ENCODE measurements around the gene TAMALIN.

DNA sequence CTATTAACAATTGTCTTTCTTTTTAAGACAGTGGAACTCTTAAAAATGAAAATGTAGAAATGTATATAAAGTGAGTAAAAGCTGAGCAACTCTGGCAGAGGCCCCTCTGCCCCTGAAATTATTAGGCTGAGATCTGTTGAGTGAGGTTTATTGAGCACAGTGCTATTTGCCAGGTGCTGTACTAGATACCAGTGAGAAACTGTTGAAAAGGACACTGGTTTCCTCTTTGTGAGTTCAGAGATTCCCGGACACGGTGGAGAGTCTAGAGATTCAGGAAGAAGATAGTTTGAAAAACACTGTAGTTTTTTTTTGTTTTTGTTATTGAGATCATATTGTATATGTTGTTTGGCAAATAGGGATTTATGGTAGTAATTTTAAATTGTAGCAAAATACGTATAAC is 44.0 kb upstream of the TAMALIN start:
- TF ChIP-seq, protein P1, sequence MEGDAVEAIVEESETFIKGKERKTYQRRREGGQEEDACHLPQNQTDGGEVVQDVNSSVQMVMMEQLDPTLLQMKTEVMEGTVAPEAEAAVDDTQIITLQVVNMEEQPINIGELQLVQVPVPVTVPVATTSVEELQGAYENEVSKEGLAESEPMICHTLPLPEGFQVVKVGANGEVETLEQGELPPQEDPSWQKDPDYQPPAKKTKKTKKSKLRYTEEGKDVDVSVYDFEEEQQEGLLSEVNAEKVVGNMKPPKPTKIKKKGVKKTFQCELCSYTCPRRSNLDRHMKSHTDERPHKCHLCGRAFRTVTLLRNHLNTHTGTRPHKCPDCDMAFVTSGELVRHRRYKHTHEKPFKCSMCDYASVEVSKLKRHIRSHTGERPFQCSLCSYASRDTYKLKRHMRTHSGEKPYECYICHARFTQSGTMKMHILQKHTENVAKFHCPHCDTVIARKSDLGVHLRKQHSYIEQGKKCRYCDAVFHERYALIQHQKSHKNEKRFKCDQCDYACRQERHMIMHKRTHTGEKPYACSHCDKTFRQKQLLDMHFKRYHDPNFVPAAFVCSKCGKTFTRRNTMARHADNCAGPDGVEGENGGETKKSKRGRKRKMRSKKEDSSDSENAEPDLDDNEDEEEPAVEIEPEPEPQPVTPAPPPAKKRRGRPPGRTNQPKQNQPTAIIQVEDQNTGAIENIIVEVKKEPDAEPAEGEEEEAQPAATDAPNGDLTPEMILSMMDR (conservative IDR thresholded peaks at IDR 0.05; ENCODE audit: low read depth in 2 of 2): no peak
- TF ChIP-seq, protein P2, sequence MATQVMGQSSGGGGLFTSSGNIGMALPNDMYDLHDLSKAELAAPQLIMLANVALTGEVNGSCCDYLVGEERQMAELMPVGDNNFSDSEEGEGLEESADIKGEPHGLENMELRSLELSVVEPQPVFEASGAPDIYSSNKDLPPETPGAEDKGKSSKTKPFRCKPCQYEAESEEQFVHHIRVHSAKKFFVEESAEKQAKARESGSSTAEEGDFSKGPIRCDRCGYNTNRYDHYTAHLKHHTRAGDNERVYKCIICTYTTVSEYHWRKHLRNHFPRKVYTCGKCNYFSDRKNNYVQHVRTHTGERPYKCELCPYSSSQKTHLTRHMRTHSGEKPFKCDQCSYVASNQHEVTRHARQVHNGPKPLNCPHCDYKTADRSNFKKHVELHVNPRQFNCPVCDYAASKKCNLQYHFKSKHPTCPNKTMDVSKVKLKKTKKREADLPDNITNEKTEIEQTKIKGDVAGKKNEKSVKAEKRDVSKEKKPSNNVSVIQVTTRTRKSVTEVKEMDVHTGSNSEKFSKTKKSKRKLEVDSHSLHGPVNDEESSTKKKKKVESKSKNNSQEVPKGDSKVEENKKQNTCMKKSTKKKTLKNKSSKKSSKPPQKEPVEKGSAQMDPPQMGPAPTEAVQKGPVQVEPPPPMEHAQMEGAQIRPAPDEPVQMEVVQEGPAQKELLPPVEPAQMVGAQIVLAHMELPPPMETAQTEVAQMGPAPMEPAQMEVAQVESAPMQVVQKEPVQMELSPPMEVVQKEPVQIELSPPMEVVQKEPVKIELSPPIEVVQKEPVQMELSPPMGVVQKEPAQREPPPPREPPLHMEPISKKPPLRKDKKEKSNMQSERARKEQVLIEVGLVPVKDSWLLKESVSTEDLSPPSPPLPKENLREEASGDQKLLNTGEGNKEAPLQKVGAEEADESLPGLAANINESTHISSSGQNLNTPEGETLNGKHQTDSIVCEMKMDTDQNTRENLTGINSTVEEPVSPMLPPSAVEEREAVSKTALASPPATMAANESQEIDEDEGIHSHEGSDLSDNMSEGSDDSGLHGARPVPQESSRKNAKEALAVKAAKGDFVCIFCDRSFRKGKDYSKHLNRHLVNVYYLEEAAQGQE (IDR thresholded peaks at IDR 0.05; ENCODE audit: unreplicated experiment): no peak
- no peak for TF ChIP-seq STAT1 (IDR thresholded peaks at IDR 0.05; ENCODE audit: unreplicated experiment)
- no peak for TF ChIP-seq EZH2 (IDR thresholded peaks at IDR 0.05; ENCODE audit: low read depth, unreplicated experiment)
- no peak for TF ChIP-seq POLR2AphosphoS5 (IDR thresholded peaks at IDR 0.05; ENCODE audit: low read depth)
- TF ChIP-seq CREB1 (CRISPR knock-in tag; IDR thresholded peaks at IDR 0.05; ENCODE audit: low read depth): no peak
- TF ChIP-seq EZH2phosphoT487 (IDR thresholded peaks at IDR 0.05; ENCODE audit: unreplicated experiment): no peak
- TF ChIP-seq JUNB (IDR thresholded peaks at IDR 0.05; ENCODE audit: unreplicated experiment): no peak
- TF ChIP-seq ZNF114 (CRISPR knock-in tag; IDR thresholded peaks at IDR 0.05): no peak
